CMK (cell line): ENCODE measurements around the gene SPTBN4.
A peak's percentile ranks its signal among the peaks of the same experiment; 100 is the strongest.

ENCODE experiments used
- DNase-seq: peaks from one replicate; pipeline ENCODE4 v3.0.0-alpha.2; 2010; ENCODE audit warnings: low read depth

The SPTBN4 gene

DNA sequence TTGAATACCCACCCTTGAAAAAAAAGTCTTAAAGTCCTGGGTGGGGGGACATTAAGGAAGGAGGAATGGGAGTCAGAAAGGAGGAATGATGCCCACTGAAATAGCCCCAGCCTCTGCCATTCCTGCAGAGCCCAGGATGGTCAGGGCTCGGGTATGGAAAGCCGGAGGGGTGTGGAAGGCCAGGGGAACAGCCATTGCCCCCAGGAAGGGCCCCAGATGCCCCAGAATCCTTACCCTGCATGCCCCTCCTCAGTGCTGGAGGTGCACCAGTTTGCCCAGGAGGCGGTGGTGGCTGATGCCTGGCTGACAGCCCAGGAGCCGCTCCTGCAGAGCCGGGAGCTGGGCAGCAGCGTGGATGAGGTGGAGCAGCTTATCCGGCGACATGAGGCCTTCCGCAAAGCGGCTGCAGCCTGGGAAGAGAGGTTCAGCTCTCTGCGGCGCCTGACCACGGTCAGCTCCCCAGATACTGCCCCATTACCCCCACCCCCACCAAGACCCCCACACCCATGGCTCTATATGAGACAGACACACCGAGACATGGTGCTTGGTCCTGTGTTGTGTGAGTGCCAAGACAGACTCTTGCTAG is 99.2 kb downstream of the SPTBN4 start:
- DNase-seq = no peak

DNA sequence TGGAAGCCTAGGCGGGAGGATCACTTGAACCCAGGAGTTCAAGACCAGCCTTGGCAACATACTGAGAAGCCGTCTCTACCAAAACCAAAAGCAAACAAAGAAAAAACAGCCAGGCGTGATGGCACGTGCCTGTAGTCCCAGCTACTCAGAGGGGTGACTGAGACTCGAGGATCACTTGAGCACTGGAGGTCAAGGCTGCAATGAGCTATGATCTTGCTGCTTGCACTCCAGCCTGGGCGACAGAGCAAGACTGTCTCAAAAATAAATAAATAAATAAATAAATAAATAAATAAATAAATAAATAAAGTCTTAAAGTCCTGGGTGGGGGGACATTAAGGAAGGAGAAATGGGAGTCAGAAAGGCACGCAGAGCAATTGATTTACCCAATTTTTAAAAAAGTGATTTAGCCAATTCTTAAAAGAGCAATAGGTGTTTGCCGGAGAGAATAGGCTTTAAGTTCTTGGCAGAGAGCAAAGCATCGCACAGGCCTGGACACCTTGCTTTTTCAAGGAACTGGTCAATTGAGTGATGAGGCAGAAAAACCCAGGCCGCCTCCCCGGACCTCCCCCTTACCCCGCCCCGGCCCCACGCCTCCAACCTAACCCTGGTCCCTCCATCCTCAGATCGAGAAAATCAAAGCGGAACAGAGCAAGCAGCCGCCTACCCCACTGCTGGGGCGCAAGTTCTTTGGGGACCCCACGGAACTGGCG is 100.4 kb downstream of the SPTBN4 start:
- DNase-seq = no peak

DNA sequence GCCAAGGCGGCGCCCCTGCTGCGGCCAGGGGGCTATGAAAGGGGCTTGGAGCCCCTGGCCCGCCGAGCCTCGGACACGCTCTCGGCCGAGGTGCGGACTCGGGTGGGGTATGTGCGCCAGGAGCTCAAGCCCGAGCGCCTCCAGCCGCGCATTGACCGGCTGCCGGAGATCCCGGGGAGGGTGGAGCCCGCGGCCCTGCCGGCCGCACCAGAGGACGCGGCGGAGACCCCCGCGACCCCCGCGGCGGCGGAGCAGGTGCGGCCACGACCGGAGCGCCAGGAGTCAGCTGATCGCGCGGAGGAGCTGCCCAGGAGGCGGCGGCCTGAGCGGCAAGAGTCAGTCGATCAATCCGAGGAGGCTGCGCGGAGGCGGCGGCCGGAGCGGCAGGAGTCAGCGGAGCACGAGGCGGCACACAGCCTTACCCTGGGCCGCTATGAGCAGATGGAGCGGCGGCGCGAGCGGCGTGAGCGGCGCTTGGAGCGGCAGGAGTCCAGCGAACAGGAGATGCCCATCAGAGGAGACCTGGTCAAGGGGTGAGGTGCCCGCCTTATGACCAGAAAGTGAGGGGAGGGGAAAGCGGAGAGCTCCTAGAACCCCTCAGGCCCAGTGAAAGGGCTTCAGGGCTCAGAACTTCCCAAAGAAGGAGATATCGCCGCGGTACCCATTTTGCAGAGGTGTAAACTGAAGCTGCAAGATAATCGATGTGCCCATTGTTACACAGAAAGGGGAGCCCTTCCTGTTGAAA is 101.1 kb downstream of the SPTBN4 start:
- no peak for DNase-seq

DNA sequence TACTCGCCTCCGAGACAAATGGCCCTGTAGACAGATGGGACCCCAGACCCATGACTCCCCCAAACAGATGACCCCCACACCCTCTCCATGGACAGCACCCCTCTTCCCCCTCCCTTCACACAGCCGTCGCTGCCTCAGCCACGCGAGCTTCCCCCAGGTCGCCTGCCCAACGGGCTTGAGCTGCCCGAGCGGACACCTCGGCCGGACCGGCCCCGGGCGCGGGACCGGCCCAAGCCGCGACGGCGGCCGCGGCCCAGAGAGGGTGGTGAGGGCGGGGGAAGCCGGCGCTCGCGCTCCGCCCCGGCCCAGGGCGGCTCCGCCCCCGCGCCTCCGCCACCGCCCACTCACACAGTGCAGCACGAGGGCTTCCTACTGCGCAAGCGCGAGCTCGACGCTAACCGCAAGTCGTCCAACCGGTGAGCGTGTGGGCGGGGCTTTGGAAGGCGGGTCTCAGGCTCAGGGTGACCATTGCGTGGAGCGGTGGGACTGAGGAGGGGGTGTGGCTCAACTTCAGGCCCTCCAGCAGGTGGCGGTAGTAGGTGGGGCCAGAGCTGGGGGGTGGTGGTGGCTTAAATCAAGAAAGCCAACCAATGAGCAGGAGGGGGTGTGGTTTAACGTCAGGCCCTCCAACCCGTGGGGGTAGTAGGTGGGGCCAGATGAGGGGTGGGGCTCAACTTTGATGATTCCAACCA is 103.7 kb downstream of the SPTBN4 start:
- DNase-seq = peak; percentile 100

DNA sequence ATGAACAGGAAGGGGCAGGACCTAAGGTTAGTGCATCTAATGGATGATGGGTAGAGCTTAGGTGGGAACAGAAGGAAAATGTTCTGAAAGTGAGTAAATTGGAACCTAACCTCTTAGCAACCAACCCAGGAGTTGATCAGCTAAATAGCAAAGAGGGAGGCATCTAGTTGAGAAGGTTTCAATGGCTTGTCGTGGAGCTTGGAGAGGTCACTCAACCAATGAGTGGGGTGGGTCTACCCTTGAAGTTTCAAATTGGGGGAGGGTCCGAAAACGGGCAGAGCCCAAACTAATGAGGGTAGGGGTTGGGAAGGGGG is 104.2 kb downstream of the SPTBN4 start:
- no peak for DNase-seq

DNA sequence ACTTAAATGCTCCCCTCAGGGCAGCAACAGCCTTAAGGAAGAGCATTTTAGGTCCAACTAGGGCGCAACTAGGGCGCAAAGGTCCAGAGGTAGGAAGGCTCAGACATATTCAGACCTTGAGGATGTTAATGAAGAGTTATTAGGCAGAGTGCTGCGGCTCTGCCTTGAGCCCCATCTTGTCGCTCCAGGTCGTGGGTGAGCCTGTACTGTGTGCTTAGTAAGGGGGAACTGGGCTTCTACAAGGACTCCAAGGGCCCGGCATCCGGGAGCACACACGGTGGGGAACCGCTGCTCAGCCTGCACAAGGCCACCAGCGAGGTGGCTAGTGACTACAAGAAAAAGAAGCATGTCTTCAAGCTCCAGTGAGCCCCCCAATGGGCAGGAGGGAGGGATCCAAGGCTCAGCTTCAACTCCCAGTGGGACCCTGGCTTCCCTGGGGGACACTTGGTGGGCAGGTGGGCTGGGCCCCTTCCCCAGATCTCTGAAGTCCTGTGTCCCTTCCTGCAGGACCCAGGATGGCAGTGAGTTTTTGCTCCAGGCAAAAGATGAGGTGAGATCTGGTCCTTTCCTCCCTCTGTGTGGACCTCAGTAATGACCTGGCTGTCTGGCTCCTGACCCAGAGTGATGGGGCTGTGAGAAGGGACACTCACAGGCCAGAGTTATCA is 105.2 kb downstream of the SPTBN4 start:
- DNase-seq = no peak

DNA sequence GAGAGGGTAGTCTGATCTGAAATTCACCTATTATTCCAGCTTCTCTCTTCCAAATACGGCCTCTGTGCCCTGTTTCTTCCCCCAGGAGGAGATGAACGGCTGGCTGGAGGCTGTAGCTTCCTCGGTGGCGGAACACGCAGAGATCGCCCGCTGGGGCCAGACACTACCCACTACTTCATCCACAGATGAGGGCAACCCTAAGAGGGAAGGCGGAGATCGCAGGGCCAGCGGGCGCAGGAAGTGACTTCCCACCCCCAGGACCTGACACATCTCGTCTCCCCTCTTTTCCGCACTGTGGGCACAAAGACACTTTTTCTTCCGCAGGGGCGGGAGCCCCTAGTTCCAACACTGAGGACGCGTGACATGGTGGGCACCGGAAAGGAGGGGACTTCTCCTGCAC is 108.5 kb downstream of the SPTBN4 start:
- no peak for DNase-seq

DNA sequence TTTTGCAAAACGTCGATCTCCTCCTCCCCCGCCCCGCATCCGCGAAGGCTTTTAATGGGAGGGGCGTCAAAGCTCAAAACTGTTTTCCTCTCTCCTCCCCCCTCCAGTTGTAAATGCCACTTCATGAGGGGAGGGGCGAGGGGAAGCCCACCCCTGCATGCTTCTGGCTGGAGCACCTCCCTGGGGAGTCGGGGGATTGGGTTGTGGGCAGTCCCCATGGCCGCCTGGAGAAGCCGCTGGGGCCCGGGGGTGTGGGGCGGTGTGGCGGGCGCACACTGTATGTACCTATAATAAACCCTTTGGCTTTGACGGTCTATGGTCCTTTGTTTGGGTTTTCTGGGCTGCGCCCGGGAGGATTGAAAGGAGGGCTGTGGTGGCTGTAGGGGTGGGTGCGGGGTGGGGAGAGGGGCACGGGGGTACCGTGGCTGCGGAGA is 109.4 kb downstream of the SPTBN4 start:
- no peak for DNase-seq

DNA sequence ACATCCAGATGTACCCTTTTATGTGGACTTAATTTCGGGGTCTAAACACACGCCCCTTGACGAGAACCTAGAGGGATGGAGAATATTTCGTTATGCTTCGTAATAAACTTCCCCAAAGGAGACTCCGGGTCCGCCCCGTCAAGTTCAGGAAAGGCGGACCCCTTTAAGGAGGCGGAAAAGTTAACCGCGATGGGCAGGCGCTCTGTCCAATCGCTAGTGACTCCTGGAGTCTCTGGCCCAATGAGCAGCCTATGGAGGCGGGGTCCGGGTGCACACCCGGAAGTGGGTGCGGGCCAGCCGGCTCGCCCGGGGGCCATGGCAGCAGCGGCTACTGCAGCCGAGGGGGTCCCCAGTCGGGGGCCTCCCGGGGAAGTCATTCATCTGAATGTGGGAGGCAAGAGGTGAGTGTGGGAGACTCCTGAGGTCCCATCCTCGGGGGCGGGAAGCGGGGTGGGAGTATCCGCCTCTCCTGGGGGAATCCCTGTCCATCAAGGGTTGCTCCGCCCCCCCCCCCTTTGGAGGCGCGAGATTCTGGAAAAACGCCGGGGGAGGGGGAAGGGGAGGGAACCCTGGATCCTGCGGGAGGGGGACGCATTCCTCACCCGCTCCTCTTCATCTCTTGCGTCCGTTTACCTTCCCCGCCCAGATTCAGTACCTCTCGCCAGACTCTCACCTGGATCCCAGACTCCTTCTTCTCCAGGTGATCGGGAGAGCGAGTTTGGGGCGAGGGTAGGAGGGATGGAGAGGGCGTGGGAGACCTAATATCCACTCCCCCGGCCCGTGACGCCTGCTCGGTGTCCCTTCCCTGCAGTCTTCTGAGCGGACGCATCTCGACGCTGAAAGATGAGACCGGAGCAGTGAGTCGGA is 110.0 kb downstream of the SPTBN4 start, which contains the start of gene SHKBP1:
Gene SHKBP1, plus strand, starts transcription at position 289 of the 867 bp plus-strand sequence. Its CDS starts 27 bp downstream, at position 316.
- DNase-seq = peak; percentile 91

DNA sequence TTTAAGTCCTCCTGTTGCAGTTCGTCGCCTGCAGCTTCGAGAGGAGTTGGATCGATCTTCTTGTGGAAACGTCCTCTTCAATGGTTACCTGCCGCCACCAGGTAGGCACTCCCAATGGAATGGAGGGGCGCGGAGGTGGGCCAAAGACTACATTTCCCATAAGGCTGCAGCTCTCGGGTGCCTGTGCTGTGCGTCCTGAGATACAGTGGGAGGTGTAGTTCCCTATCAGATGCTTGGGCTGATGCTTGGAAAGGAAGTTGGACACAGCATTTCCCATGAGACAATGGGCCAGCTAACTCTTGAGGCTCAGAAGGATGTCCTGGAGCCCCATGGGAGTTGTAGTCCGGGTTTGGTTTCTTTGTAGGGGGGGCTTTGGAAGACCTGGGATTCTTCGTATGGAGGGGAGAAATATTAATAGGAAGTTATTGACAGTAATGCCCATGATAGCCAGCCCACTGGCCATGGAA is 111.7 kb downstream of the SPTBN4 start:
- peak; percentile 54 for DNase-seq

DNA sequence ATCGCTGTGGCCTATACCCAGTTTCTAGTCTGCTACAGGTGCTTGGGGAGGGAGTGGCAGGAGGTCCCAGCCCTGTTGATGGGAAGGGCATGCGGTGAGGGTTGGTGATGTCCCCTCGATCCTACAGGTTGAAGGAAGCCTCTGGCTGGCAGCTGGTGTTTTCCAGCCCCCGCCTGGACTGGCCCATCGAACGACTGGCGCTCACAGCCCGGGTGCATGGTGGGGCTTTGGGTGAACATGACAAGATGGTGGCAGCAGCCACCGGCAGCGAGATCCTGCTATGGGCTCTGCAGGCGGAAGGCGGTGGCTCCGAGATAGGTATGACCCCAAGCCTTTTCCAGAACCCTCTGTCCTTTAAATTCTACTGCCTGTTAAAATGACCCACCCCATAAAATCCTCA is 113.8 kb downstream of the SPTBN4 start:
- DNase-seq = no peak

DNA sequence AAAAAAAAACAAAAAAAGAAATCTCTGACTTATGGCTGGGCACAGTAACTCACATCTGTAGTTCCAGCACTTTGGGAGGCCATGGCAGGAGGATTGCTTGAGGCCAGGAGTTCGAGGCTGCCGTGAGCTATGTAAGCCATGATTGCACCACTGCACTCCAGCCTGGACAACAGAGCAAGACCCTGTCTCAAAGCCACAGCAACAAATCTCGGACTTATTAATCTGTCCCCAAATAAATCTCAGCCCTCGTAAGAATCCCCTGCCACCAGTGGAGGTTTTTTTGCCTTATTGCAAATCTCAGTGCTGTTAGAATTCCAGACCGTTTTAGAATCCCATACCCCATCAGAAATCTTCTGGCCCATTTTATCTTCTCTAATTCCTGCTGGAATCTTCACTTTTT is 114.7 kb downstream of the SPTBN4 start:
- no peak for DNase-seq

DNA sequence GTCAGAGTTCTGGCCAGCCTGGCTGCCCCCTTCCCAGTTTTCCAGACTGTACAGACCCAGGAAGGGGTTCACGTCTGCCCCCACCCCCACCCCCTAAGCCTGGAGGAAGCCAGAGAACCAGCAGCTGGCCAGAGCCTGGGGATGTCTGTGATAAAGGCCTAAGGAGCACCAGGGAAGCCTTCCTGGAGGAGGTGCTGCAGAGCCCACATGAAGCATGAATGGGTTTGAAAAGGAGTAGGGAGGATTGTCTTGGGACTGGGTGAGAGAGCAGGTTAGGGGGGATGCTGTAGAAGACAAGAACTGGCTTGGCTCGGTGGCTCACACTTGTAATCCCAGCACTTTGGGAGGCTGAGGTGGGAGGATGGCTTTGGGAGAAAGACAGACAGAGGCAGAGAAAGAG is 115.7 kb downstream of the SPTBN4 start:
- DNase-seq = no peak

DNA sequence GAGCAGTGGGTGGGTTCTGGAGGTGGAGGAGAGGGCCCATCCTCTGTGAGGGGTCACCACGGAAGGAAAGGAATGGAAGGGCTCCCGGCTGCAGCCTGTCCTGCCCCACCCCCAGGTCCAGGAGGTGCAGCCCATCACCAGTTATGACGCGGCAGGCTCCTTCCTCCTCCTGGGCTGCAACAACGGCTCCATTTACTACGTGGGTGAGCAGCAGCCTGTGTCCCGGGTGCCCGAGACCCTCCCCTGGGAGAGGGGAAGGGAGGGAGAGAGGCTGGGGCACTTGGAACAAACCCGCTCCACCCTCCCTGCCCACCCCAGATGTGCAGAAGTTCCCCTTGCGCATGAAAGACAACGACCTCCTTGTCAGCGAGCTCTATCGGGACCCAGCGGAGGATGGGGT is 116.5 kb downstream of the SPTBN4 start:
- no peak for DNase-seq

DNA sequence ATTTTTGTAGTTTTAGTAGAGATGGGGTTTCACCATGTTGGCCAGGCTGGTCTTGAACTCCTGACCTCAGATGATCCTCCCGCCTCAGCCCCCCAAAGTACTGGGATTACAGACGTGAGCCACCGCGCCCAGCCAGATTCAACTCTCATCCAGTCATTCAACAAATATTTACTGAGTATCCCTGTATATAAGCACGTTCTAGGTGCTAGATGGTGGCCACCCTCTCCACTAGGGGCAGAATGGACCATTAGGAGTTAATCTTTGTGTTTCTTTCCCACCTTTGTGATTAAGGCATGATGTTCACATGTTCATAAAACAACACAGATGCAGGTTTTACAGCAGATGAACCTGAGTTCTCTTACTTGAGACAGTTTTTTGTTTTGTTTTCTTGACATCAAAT is 117.2 kb downstream of the SPTBN4 start:
- DNase-seq = no peak

DNA sequence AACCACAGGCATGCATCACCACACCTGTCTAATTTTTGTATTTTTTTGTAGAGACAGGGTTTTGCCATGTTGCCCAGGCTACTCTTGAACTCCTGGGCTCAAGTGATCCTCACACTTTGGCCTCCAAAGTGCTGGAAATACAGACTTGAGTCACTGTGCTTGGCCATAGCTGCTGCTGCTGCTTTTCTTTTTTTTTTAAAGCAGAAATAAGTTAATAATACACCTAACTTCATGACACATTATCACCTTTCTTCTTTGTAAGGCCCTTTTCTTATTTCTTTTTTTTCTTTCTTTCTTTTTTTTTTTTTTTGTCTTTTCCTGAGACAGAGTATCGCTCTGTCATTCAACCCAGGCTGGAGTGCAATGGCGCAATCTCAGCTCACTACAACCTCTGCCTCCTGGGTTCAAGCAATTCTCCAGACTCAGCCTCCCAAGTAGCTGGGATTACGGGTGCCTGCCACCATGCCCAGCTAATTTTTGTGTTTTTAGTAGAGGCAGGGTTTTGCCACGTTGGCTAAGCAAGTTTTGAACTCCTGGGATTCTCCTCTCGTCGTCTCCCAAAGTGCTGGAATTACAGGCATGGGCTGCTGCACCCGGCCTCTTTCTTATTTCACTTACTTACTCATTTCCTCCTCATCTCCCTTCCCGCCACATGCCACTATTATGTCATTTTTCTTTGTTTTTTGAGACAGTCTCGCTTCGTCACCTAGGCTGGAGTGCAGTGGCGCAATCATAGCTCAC is 118.6 kb downstream of the SPTBN4 start:
- DNase-seq = no peak

DNA sequence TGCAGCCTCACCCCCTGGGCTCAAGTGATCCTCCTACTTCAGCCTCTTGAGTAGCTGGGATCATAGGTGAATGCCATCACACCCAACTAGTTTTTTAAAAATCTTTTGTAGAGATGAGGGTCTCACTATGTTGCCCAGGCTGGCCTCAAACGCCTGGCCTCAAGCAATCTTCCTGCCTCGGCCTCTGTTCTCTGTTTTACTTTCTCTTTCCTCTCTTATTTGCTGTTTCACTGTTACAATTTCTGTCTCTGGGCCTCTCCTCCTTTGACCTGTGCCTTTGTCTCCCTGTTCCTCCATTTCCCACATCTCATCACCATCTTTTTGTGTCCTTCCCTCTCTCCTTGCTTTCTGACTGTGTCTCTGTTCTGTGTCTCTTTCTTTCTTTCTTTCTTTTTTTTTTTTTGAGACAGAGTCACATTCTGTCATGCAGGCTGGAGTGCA is 119.2 kb downstream of the SPTBN4 start:
- no peak for DNase-seq

DNA sequence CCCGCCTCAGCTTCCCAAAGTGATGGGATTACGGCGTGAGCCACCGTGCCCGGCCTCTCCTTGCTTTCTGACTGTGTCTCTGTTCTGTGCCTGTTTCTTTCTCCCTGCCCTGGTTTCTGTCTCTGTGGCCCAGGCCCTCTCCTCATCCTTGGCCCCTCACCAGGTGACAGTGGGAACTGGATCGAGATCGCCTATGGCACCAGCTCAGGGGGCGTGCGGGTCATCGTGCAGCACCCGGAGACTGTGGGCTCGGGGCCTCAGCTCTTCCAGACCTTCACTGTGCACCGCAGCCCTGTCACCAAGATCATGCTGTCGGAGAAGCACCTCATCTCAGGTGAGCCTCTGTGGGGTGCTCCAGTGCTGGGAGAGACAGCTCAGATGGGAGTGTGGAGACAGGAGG is 119.8 kb downstream of the SPTBN4 start:
- DNase-seq = no peak

DNA sequence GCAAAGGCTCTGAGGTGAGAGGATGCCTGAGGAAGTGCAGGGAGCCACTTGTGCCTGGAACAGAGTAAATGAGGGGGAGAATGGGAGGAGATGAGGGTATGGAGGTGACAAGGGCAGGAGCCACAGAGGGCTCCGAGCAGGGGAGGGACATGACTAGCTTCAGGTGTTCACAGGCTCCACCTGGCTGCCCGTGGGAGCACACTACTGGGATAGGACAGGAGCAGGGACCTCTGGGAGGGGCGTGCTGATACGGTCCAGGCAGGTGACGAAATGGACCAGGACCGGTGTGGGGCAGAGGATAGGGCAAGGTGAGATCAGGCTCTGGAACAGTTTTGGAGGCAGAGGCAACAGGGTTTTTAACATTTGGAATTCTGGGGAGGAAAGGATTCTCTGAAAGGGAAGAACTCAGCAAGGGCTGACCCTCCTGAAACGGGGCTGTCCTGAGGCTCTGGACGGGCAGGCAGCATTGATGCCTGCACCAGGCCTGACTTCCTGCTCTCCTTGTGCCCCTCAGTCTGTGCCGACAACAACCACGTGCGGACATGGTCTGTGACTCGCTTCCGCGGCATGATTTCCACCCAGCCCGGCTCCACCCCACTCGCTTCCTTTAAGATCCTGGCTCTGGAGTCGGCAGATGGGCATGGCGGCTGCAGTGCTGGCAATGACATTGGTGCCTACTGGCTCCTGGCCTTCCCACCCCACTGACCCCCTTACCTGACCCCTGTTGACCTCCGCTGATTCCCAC is 121.5 kb downstream of the SPTBN4 start:
- no peak for DNase-seq
